IMR-90 (cell line): Measurements from ENCODE around the gene WRAP73. TPM values are rescaled to one million over a fixed set of nuclear protein-coding genes. Genes with fewer than 3 reads are reported as not detected.

Experiments used
- ATAC-seq: fragments of 200-7000 bp; cut with Tn5 transposase; 2 replicates; pipeline ENCODE4 v1.9.1; 2020; ENCODE audit warnings: low read depth, mild to moderate bottlenecking, moderate library complexity
- BruUV-seq: library from RNA; stranded (reverse); fragments of 400-500 nt; replicated peaks from 2 replicates; lab custom pipeline; 2021; lab: Mats Ljungman, UMichigan
- CTCF ChIA-PET: fragments of 300-600 bp; formaldehyde crosslinking; extraction: SDS; loops from one replicate; lab custom pipeline; 2021; ENCODE audit warnings: antibody characterized with exemption; lab: Yijun Ruan, JAX
- POLR2A ChIA-PET: fragments of 300-600 bp; sonication (Branson Sonifier 250); formaldehyde crosslinking; loops from one replicate; lab custom pipeline; 2022; ENCODE audit warnings: antibody characterized with exemption; ENCODE audit not compliant: unreplicated experiment; lab: Charles Lee
- DNase-seq: peaks from one replicate; pipeline ENCODE4 v3.0.0; 2013
- H2AFZ ChIP-seq: replicated peaks from 2 replicates; pipeline ENCODE3; 2013; ENCODE audit warnings: low read length, mild to moderate bottlenecking; ENCODE audit not compliant: poor library complexity
- H2AK5ac ChIP-seq: 2 replicates; pipeline ENCODE4 v1.6.1; 2013; ENCODE audit warnings: low read depth, low read length, inconsistent platforms
- H2AK9ac ChIP-seq: replicated peaks from 2 replicates; pipeline ENCODE3; 2013; ENCODE audit warnings: mild to moderate bottlenecking, low read depth, low read length, moderate library complexity; ENCODE audit not compliant: poor library complexity
- H2BK120ac ChIP-seq: 2 replicates; pipeline ENCODE4 v1.6.1; 2013; ENCODE audit warnings: low read depth, low read length, inconsistent platforms
- H2BK15ac ChIP-seq: 3 replicates; pipeline ENCODE4 v1.6.1; 2013; ENCODE audit warnings: low read depth, low read length, inconsistent platforms
- H2BK20ac ChIP-seq: 2 replicates; pipeline ENCODE4 v1.6.1; 2013; ENCODE audit warnings: low read depth, mild to moderate bottlenecking, inconsistent platforms, low read length, moderate library complexity
- H2BK5ac ChIP-seq: 2 replicates; pipeline ENCODE4 v1.6.1; 2013; ENCODE audit warnings: mild to moderate bottlenecking, low read depth, low read length, inconsistent platforms; ENCODE audit not compliant: poor library complexity, severe bottlenecking
- H3K14ac ChIP-seq: replicated peaks from 2 replicates; pipeline ENCODE4 v1.6.1; 2013; ENCODE audit warnings: low read depth, low read length, inconsistent platforms
- H3K18ac ChIP-seq: 2 replicates; pipeline ENCODE4 v1.6.1; 2013; ENCODE audit warnings: low read depth, low read length, control low read depth
- H3K23ac ChIP-seq: 2 replicates; pipeline ENCODE4 v1.6.1; 2013; ENCODE audit warnings: low read depth, low read length, inconsistent platforms
- H3K27ac ChIP-seq: 2 replicates; pipeline ENCODE4 v1.5.1; 2013; ENCODE audit warnings: mild to moderate bottlenecking, control low read depth, low read length; ENCODE audit not compliant: insufficient read depth
- H3K27me3 ChIP-seq: 2 replicates; pipeline ENCODE4 v1.6.1; 2013; ENCODE audit warnings: low read length; ENCODE audit not compliant: control insufficient read depth, insufficient read depth
- H3K36me3 ChIP-seq: 2 replicates; pipeline ENCODE4 v1.6.1; 2013; ENCODE audit warnings: low read length, mixed read lengths; ENCODE audit not compliant: control insufficient read depth, insufficient read depth
- H3K4ac ChIP-seq: 2 replicates; pipeline ENCODE4 v1.6.1; 2013; ENCODE audit warnings: low read depth, low read length, inconsistent platforms
- H3K4me1 ChIP-seq: 2 replicates; pipeline ENCODE4 v1.6.1; 2013; ENCODE audit warnings: low read length, mixed read lengths; ENCODE audit not compliant: control insufficient read depth, insufficient read depth
- H3K4me2 ChIP-seq: 2 replicates; pipeline ENCODE4 v1.6.1; 2013; ENCODE audit warnings: low read depth, mild to moderate bottlenecking, control low read depth, low read length, moderate library complexity
- H3K4me3 ChIP-seq: 2 replicates; pipeline ENCODE4 v1.5.1; 2013; ENCODE audit warnings: low read depth, mild to moderate bottlenecking, control low read depth, low read length, moderate library complexity; ENCODE audit not compliant: insufficient read depth
- H3K56ac ChIP-seq: 2 replicates; pipeline ENCODE4 v1.6.1; 2013; ENCODE audit warnings: low read length, inconsistent platforms; ENCODE audit not compliant: insufficient read depth; ENCODE audit errors: extremely low read depth
- H3K79me1 ChIP-seq, 2 experiments: 2 replicates each; pipeline ENCODE4 v1.6.1; 2013; ENCODE audit warnings: low read length in 2 of 2, inconsistent platforms in 1 of 2, low read depth in 1 of 2
- H3K9ac ChIP-seq: 2 replicates; pipeline ENCODE4 v1.6.1; 2013; ENCODE audit warnings: low read depth, low read length, control low read depth
- H3K9me1 ChIP-seq: 2 replicates; pipeline ENCODE4 v1.6.1; 2013; ENCODE audit warnings: low read length, inconsistent platforms; ENCODE audit not compliant: insufficient read depth
- H3K9me3 ChIP-seq: 2 replicates; pipeline ENCODE4 v1.6.1; 2013; ENCODE audit warnings: low read length; ENCODE audit not compliant: control insufficient read depth, insufficient read depth
- H4K20me1 ChIP-seq: 2 replicates; pipeline ENCODE4 v1.6.1; 2013; ENCODE audit warnings: low read length, inconsistent platforms; ENCODE audit not compliant: insufficient read depth
- H4K5ac ChIP-seq: 2 replicates; pipeline ENCODE4 v1.6.1; 2013; ENCODE audit warnings: mild to moderate bottlenecking, low read depth, low read length, control low read depth
- H4K8ac ChIP-seq, 2 experiments: 2 replicates each; pipeline ENCODE4 v1.6.1; 2013; ENCODE audit warnings: low read depth in 2 of 2, low read length in 2 of 2, control low read depth in 1 of 2, inconsistent platforms in 1 of 2
- H4K91ac ChIP-seq: 2 replicates; pipeline ENCODE4 v1.6.1; 2013; ENCODE audit warnings: low read depth, low read length, inconsistent platforms; ENCODE audit not compliant: insufficient read depth
- BHLHE40 ChIP-seq: fragments of 150-350 bp; IDR thresholded peaks from 2 replicates; pipeline ENCODE4 v1.6.1; 2016; ENCODE audit warnings: mild to moderate bottlenecking, low read depth, low read length
- CEBPB ChIP-seq: IDR thresholded peaks from 2 replicates; pipeline ENCODE4 v1.6.1; 2012; ENCODE audit warnings: low read depth, low read length, improper control_type of control experiment
- CHD1 ChIP-seq: IDR thresholded peaks from 2 replicates; pipeline ENCODE4 v1.6.1; 2012; ENCODE audit warnings: low read depth, low read length, improper control_type of control experiment
- ELK1 ChIP-seq: fragments of 150-350 bp; IDR thresholded peaks from 2 replicates; pipeline ENCODE4 v1.6.1; 2016; ENCODE audit warnings: low read depth, mild to moderate bottlenecking, low read length, moderate library complexity, borderline replicate concordance
- FOS ChIP-seq: fragments of 150-350 bp; IDR thresholded peaks from 2 replicates; pipeline ENCODE4 v1.6.1; 2016; ENCODE audit warnings: low read depth, low read length
- MAFK ChIP-seq: IDR thresholded peaks from 2 replicates; pipeline ENCODE4 v1.6.1; 2012; ENCODE audit warnings: low read depth, low read length, improper control_type of control experiment
- MAZ ChIP-seq: IDR thresholded peaks from 2 replicates; pipeline ENCODE4 v1.6.1; 2012; ENCODE audit warnings: low read depth, mild to moderate bottlenecking, low read length, improper control_type of control experiment, moderate library complexity, borderline replicate concordance
- MXI1 ChIP-seq: IDR thresholded peaks from 2 replicates; pipeline ENCODE4 v1.6.1; 2012; ENCODE audit warnings: low read depth, mild to moderate bottlenecking, low read length, moderate library complexity, borderline replicate concordance
- POLR2A ChIP-seq: IDR thresholded peaks from 2 replicates; pipeline ENCODE4 v1.6.1; 2012; ENCODE audit warnings: mild to moderate bottlenecking, low read depth, low read length
- RAD21 ChIP-seq: IDR thresholded peaks from 2 replicates; pipeline ENCODE4 v1.6.1; 2012; ENCODE audit warnings: low read length, improper control_type of control experiment
- RCOR1 ChIP-seq: IDR thresholded peaks from 2 replicates; pipeline ENCODE4 v1.6.1; 2012; ENCODE audit warnings: mild to moderate bottlenecking, low read length, improper control_type of control experiment; ENCODE audit not compliant: insufficient replicate concordance
- RFX5 ChIP-seq: IDR thresholded peaks from 2 replicates; pipeline ENCODE4 v1.8.0; 2012; ENCODE audit warnings: low read depth, mild to moderate bottlenecking, low read length, moderate library complexity
- SMC3 ChIP-seq: fragments of 150-350 bp; IDR thresholded peaks from 2 replicates; pipeline ENCODE4 v1.6.1; 2016; ENCODE audit warnings: low read depth, mild to moderate bottlenecking, antibody characterized with exemption, low read length, moderate library complexity
- WGBS, 2 experiments: methylation state at CpG; one replicate each; pipeline versions ENCODE4 v1.1.5 to v1.1.7; 2013; ENCODE audit warnings: missing lambda C conversion rate in 2 of 2; ENCODE audit not compliant: insufficient read length in 1 of 2; ENCODE audit errors: extremely low coverage in 2 of 2; 5-methylcytosine and 5-hydroxymethylcytosine counted together
- dilution Hi-C: fragments of 300-500 bp; cut with HindIII; formaldehyde crosslinking; loops from one replicate; pipeline ENCODE4 v1.14.3; 2018; ENCODE audit warnings: low sequenced_read_pairs; ENCODE audit not compliant: unreplicated experiment
- in situ Hi-C: fragments of 300-500 bp; cut with MboI; formaldehyde crosslinking; loops from 3 replicates; pipeline ENCODE4 v1.14.3; 2019; ENCODE audit warnings: low sequenced_read_pairs, inconsistent platforms, mixed read lengths
- intact Hi-C: fragments of 100-400 bp; cut with micrococcal nuclease; formaldehyde crosslinking; loops from 2 replicates; pipeline ENCODE4 v1.10.0; 2022
- polyA plus RNA-seq, 3 experiments: library from polyadenylated mRNA; depleted of rRNA; stranded (reverse); fragments of >200 nt; gene quantifications; 2 replicates each; pipeline ENCODE4 v1.2.3, GENCODE V29; 2012; ENCODE audit warnings: low replicate concordance in 1 of 3
- total RNA-seq: library from RNA; depleted of rRNA; stranded (reverse); fragments of >200 nt; gene quantifications from 2 replicates; pipeline ENCODE4 v1.2.3, GENCODE V29; 2012

WRAP73 gene
- total and polyA plus RNA-seq, 2 of the 4 experiments (the other 2 are of a cell fraction) = 10.8 to 23.6 TPM

GRCh38 chr1:3697810-3698209, 47.9 kb upstream of the WRAP73 start:
- WGBS, 2 experiments = 89% methylated on average over 5 of the region's 12 CpGs; no CpG with 5 or more reads in 1 of the 2 experiments
- ATAC-seq (no peak), DNase-seq (no peak)
- no peaks in the 10 kb centered on the region for H3K4me1 ChIP-seq
- ChIA-PET CTCF (no interaction called here), POLR2A (no interaction called here)
- H3K9ac ChIP-seq = no peak overlapping the region
- H3K9me1 ChIP-seq = no peaks in the 10 kb centered on the region
- in situ Hi-C loops (no loop called here), dilution Hi-C loops (no loop called here), intact Hi-C loops (no loop called here)
- BruUV-seq = no TSS peak
- H4K5ac ChIP-seq = no peak overlapping the region
- no peak overlapping the region for H3K4me3 ChIP-seq
- no peak overlapping the region for H2BK5ac ChIP-seq
- no peak overlapping the region for H2AFZ ChIP-seq
- H3K23ac ChIP-seq = no peak overlapping the region
- H2AK9ac ChIP-seq = no peak overlapping the region
- no peaks in the 10 kb centered on the region for H3K36me3 ChIP-seq
- peaks cover 41% of the 10 kb centered on the region for H3K27me3 ChIP-seq
- H3K18ac ChIP-seq = no peak overlapping the region
- H2BK120ac ChIP-seq = no peak overlapping the region
- no peak overlapping the region for H3K4ac ChIP-seq
- no peak overlapping the region for H3K27ac ChIP-seq
- no peak overlapping the region for H3K14ac ChIP-seq
- no peak overlapping the region for H4K8ac ChIP-seq
- TF ChIP-seq MAZ (no peak), SMC3 (no peak), RFX5 (no peak), RCOR1 (no peak), RAD21 (no peak), CHD1 (no peak), MAFK (no peak), MXI1 (no peak), BHLHE40 (no peak), ELK1 (no peak), POLR2A (no peak), FOS (no peak), CEBPB (no peak)
- H4K20me1 ChIP-seq = no peaks in the 10 kb centered on the region
- H2BK20ac ChIP-seq = no peak overlapping the region
- H2AK5ac ChIP-seq = no peak overlapping the region
- no peak overlapping the region for H2BK15ac ChIP-seq
- H4K91ac ChIP-seq = no peak overlapping the region
- no peaks in the 10 kb centered on the region for H3K9me3 ChIP-seq
- no peaks in the 10 kb centered on the region for H3K79me1 ChIP-seq
- H3K4me2 ChIP-seq = no peak overlapping the region
- no peak overlapping the region for H3K56ac ChIP-seq
